HG03432 (cell line): ENCODE results near the gene MRPL19.

ENCODE experiments used
- ATAC-seq: cut with Tn5 transposase; IDR thresholded peaks from one replicate; pipeline ENCODE4 v1.9.1; 2021; ENCODE audit warnings: mild to moderate bottlenecking, moderate library complexity; ENCODE audit not compliant: unreplicated experiment

The MRPL19 gene

DNA sequence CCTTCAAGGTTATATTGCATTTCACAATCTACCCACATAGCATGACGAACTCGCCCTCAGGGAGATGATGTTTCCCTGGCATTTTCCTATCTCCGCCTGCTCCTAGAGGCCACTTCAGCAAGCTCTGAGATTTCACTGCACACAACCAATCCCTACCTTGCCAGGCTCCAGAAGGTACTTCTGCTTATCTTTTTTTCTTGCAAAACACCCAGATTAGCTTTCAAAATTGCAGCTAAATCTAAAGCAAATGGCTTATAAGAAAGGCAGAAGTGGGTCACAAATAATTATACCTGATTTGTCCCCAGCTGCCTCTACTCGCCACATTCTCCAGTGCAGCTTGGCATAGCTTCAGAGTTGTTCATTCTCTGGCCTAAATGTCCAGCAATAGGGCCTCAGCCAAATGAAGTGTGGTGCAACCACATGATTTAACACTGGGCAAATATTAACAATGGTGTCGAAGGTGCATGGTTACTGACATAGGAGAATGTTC, 32.4 kb upstream of the MRPL19 start:
- no peak for ATAC-seq

DNA sequence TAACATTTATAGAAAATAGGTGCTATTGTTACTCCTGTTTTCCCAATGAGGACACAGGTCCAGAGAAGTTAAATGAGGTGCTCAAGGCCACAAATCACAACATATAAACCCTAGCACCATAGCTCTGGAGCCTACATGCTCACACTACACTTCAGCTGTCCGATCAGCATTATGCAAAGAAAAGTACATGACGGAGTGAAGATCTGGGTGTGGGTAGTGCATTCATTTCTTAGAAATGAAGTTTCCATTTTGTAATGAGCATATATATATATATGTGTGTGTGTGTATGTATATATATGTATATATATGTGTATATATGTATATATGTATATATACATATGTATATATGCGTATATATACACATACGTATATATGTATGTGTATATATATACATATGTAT, 30.2 kb upstream of the MRPL19 start:
- ATAC-seq, result no peak

DNA sequence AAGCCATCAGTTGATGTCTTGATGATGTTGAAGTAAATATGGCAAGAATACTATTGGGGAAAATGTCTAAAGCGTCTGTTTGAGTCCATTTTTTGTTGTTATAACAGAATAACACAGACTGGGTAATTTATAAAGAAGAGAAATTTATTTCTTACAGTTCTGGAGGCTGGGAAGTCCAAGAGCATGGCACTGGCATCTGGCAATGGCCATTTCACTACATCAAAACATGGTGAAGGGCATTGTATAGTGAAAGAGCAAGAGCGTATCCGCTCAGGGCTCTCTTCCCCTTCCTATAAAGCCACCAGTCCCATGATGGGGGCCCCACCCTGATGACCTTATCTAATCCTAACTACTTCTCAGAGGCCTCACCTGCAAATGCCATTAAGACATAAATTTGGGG, 29.6 kb upstream of the MRPL19 start:
- no peak for ATAC-seq

DNA sequence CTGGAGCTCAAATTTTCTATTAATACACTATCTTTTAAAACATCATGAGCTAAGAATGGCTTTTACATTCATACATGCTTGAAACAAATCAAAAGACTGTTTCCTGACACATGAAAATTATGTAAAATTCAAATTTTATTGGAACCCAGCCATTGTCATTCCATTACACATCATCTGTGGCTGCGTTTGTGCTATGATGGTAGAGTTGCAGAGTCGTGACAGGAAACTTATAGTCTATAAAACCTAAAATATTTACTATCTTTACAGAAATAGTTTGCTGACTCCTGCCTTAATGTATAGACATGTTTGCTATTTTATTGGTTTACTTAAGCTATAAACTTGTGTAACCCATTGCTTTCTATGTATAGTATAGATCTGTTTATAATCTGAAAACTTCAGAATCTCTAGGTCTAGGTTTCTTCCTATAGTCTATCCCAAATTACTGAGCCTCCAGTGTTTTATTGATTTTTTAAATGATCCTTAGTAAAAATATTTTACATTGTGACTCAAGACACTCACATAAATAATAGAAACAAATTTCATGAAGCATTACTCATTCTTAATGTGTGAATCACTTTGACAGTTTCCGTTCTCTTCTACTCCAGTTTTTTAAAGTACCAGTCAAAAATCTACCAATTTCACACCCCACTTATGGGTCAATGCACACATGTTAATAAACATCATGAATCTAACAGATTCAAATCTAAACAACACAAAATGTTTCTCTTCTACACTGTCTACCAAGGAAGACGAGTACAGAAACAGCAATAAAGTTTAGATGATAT, 26.4 kb upstream of the MRPL19 start:
- ATAC-seq, result no peak

DNA sequence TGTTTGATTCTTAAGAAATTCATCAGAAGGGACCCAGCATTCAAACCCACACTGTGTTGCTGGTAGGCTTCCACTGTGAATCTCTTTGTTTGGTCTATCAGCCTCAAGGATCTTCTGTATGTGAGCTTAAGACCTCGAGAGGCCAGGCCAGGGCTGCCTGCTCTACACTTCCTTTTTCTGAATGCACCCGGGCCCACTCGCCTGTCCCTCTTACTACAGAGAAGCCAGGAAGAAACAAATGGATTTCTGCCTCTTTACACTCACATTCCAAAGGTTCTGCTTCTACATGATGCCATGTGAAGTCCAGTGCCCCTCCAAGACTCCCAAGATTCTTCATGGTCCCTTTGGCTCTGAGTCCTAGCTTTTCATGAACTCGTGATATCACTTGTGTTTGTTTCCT, 25.4 kb upstream of the MRPL19 start:
- ATAC-seq, result no peak

DNA sequence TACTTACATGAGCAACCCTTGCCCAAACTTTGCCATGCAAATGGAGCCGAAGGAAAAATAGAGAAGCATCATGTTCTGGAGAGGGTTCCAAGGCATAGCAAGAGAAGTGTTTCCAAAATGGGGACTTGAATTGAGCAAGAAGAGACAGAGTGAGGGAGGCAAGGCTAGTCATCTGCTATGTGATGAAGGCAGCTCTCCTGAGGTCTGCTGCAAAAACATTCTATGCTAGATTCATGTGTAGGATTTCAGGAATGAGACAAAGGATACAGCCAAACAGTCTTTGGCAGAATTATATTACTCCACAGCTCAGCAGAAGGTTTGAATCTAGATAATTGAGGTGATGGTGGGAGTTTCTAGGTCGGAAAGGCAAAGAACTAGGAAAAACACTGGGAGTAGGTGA, 24.1 kb upstream of the MRPL19 start:
- ATAC-seq, result no peak

DNA sequence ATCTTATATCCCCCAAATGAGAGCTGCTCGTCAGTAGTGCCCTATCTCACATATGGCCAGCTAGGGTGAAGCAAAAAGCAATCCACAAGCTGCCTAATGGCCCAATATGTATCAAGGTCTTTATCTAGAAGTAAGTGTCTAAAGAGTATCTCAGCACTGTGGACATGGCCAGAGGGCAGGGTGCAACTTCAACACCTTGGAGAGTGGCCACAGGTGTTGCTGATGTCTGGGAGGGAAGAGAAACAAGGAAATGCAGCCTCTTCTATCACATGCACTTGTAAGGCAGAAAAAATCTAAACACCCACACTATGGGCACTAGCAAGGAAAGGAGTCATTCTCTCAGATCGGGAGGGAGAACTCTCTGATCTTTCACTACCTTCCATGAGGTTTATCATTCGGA, 23.7 kb upstream of the MRPL19 start:
- ATAC-seq, result no peak

DNA sequence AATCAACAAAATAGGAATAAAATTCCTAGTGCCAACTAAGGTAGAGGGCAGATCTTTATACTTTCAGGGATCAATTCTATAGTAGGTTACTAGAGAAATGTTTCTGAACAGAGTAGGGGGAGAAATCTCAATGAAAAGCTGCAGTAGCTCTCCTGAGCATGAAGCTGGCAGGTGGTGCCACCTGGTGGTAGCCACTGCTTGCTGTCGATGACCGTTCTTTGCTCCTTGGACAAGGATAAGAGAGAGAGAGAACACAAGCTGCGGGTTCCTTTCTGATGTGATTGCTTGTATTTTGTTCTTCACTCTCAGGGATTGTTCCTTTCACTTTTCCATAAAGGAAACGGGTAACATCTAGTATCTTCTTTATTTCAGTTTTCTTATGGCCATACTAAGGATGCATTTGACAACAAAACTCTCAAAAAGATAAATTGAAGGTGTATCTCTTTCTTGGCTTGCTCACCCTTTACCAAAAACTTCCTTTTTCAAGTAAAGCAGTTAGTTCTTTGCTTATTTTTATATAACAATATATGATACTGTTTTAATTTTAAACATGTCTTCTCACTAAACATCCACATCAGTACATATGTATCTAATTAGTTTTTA, 18.6 kb upstream of the MRPL19 start:
- peak; percentile 80 for ATAC-seq

DNA sequence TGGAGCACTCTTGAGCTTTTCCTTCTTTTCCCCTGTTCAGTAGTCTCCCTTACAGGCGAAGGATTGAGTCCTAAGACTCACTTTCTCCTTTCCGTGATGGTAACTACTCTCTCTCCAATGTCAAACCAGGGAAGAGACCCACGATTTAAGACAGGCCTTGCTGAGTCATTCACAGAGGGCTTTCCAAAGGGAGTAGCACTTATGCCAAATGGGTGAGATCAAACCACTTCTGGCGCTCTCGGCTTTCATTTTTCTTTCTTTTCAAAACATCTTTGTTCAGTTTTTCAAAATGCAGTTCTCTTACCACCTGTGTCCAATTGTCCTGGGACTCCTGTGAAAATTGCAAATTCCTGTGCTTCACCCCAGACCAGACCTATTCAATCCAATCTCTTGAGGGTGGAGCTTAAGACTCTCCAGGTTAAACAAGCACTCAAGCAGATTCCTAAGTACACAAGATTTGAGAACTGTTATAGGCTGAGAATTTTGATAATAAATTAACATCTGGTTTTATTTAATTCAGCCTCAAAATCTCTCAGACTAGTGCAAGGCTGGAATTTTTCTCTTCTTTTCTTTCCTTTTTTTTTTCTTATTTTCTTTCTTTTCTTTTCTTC, 14.4 kb upstream of the MRPL19 start:
- no peak for ATAC-seq

DNA sequence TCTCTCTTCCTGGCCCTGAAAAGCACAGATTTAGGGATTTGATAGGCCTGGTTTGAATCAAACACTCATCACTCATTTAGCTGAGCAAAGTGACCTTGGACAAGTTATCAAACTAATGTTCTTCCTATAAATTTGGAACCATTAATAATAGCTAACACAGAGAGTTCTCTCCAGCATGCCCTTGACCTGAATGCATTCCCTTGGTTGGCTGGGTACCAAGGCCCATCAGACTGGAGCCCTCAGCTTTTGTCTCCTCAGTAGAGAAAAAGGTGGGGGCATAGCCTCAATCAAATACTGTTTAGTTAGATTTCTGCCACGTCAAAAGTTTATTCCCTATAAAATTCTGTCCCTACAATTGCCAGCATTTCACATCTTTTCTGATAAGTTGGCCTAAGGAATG, 13.8 kb upstream of the MRPL19 start:
- no peak for ATAC-seq

- ATAC-seq, result no peak
Measured at GRCh38 chr2:75633620-75634019, 13.0 kb upstream of the MRPL19 start.

DNA sequence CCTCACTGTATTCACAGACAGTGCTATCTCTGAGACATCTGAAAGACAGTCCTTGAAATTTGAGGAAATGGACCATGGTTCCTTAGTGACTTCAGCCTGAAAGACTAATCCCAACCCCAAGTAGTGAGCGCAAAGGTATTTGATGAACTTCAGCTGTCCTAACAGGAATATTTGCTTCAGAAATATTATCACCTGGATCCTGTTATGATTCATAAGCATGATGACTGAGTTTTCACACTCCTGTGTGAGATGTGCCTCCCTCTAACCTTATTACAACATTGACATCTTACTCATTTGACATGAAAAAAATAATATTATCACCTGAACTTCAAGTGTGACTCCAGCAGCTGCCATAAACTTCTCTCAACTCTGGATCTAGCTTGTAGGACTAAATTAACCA, 11.6 kb upstream of the MRPL19 start:
- ATAC-seq, result no peak

DNA sequence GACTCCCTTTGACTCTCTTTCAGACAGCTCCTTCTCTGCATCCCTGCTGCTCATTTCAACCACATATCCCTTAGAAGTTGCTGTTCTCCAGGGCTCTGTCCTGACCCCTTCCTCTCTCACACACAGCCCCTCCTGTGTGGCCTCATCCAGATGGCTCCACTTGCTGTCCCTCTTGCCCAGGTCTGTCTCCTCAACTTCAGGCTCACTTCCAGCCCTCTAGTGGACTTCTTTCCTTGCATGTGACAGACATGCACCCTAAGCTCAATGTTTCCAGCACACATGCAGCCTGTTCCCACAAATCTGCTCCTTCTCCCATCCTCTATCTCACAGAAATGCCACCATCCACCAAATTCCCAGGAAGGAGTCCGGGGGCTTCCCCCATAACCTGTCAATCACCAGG, 9.0 kb upstream of the MRPL19 start:
- no peak for ATAC-seq

- ATAC-seq, result peak; percentile 98
Measured at GRCh38 chr2:75640621-75641121, 5.9 kb upstream of the MRPL19 start.

- no peak for ATAC-seq
Measured at GRCh38 chr2:75641587-75641986, 5.0 kb upstream of the MRPL19 start.

GRCh38 chr2:75643980-75644379, 2.6 kb upstream of the MRPL19 start:
- no peak for ATAC-seq

- no peak for ATAC-seq
Measured at GRCh38 chr2:75645643-75646042, 940 bp upstream of the MRPL19 start.

- peak; percentile 5 for ATAC-seq
Measured at GRCh38 chr2:75646090-75646582, 447 bp upstream of the MRPL19 start.

DNA sequence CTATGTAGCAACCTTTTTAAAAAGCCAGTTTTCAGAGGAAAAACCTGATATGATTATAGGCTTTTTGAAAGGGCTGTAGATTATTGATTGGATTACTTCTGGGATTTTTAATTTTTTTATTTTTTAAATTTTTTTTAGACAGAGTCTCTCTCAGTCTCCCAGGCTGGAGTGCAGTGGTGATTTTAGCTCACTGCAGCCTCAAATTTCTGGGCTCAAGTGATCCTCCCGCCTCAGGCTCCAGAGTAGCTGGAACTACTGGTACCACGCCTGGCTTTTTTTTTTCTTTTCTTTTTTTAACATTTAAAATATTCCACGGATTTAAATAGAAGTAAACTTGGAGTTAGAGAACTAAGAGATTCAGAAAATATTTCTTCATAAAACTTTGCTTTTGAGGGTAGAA, 1.2 kb downstream of the MRPL19 start:
- no peak for ATAC-seq

- no peak for ATAC-seq
Measured at GRCh38 chr2:75654012-75654411, 7.4 kb downstream of the MRPL19 start.

DNA sequence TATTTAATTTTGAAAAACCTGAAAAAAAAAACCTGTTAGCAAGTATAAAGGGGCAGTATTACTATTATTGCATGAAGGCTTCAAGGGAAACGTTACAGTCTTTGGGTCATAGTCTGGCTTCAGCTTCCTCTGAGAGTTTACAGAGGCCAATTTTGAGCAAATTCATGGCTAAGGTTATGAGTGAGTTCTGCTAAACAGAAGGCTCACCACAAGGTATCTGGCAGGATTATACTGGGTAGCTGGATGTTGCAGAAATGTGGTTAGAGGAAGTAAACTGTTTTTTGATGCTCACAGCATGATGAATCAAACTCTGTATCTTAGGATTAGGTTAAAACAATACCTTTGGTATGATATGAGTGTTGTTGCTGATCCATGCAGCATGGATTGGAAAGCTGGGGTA, 9.3 kb downstream of the MRPL19 start:
- ATAC-seq, result no peak

- ATAC-seq, result no peak
Measured at GRCh38 chr2:75656563-75656962, 10.0 kb downstream of the MRPL19 start.
